Measurements from ENCODE around the gene TMPRSS4.

TMPRSS4 gene

DNA sequence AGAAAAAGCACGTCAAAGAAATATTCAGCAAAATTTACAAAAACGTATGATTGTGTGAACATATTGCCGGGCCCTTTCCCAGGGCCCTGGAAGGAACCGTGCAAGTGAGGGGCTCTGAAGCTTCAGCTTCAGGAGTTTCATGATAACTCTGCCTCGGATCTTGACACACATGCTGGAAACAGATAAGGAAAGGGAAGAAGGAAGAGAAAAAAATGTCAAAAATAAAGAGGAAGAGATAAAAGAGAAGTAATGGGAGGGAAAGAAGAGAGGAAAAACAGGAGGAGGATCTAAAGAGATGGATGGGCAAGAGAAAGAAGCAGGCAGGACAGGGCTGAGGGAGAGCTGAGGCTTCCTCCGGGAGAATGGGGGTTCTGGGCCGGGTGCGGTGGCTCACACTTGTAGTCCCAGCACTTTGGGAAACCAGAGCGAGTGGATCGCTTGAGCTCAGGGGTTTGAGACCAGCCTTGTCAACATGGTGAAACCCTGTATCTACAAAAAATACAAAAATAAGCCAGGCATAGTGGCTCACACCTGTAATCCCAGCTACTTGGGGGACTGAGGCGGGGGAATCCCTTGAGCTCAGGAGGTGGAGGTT lies 2.7 kb upstream of the TMPRSS4 start:
- TF ChIP-seq, protein P1, sequence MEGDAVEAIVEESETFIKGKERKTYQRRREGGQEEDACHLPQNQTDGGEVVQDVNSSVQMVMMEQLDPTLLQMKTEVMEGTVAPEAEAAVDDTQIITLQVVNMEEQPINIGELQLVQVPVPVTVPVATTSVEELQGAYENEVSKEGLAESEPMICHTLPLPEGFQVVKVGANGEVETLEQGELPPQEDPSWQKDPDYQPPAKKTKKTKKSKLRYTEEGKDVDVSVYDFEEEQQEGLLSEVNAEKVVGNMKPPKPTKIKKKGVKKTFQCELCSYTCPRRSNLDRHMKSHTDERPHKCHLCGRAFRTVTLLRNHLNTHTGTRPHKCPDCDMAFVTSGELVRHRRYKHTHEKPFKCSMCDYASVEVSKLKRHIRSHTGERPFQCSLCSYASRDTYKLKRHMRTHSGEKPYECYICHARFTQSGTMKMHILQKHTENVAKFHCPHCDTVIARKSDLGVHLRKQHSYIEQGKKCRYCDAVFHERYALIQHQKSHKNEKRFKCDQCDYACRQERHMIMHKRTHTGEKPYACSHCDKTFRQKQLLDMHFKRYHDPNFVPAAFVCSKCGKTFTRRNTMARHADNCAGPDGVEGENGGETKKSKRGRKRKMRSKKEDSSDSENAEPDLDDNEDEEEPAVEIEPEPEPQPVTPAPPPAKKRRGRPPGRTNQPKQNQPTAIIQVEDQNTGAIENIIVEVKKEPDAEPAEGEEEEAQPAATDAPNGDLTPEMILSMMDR (IDR thresholded peaks at IDR 0.05) = no peak

DNA sequence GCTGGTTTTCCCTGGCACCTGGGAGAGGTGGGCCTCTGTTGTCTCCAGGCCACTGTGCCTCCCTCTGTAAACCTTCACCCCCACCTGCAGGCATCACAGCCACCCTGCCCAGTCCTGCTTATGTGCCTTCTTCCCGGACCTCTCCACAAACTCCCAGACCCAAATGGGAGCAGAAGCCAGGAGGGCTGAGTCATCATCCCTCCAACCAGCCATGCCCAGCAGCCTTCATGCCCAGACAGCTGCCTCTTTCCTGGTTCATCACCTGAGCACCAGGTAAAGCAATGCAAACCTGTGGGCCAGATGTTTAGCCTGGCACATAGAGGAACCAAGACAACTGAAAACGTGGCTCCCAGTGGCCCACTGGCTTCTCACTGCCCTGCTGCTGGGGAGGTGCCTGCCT lies 2.1 kb upstream of the TMPRSS4 start:
- TF ChIP-seq, protein P1 (IDR thresholded peaks at IDR 0.05) = no peak

DNA sequence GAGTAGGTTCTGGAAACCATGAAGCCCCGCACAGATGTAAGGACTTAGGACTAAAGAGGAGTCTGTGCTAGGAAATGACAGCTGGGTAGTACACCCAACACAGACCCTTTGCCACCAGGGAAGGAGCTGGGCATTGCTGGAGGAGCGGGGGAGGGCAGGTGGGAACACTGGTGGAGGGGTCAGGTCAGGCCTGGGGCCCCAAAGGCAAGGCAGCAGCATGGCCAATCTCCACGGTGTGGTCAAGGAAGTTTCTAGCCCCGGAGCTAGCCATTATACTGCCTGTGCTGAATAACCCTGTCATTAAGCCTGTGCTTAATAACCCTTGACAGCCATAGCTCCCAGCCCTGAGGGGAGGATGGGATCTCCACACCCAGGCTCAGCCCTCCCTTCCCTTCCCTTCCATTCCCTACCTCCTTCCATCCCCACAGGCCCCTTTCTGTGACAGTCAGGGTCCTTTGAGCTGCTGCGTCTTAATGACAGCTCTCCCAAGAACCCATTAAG lies 2.1 kb downstream of the TMPRSS4 start:
- TF ChIP-seq, protein P1 (IDR thresholded peaks at IDR 0.05) = no peak

DNA sequence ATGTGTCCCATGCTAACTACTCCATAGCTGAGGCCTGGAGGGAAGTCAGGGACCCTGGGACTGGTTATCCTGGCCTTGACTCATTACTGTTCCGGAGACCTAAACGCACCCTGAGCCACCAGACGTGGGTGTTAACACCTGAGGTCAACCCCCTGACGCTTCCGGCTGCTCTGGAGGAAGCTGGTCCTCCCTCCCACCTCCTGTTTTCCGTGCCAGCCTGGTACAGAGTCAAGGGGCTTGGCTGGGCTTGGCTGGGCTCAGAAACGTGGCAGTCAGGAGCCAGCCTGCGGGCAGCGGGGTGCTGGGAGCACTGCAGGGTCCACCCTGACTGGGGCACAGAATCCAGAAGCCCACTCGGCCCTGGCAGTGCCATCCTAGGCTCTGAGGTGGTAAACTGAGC lies 2.6 kb downstream of the TMPRSS4 start:
- TF ChIP-seq, protein P1 (IDR thresholded peaks at IDR 0.05) = no peak

DNA sequence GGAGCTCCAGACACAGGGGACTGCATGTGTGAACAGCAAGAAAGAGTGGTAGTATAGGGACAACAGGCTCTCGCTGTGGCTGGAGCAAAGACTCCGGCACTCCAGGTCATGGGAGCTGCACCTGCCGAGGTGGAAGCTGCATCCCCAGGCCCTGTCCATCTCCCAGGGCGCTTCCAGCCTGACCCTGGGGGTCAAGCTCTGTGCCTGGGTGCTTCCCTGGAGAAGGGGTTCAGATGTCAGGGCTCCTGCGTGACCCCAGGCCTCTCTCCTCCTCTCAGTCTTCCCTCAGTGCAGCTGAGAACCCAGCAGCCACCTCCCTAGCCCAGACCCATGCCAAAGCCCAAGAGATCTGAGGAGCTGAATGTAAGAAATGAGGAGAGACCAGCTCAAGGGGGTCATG lies 3.4 kb downstream of the TMPRSS4 start:
- TF ChIP-seq, protein P1 (IDR thresholded peaks at IDR 0.05) = no peak

DNA sequence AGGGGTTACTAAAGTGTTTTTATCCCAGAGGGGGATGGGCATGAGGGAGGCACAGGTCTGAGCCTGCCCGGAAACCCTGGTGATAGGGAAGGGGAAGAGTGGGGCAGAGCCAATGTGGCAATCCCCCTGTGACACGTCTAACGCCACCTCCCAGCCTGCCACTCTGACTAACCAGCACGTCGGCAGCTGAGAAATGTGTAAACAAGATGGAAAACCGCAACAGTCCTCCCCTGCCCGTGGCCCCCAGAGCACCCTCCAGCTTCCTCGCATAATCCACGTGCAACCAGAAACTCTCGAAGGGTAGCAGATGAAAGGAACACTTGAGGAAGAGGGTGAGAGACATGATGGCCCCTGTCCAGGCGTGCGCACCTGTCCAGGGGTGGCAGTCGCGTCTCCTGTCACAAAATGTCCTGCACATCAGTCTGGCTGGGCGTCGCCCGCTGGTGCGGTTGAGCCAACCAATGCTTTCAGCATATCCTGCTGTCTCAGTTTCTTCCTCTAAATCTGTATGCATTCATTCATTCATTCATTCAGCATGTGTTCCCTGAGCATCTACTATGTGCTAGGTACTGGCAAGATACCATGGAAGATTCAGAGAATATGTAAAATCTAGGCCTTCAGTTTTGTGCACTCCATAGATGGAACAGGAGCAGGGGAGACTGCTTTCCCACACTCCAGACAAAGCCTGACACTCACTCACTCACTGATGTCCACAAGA lies 4.5 kb downstream of the TMPRSS4 start:
- TF ChIP-seq, protein P1 (IDR thresholded peaks at IDR 0.05) = no peak

DNA sequence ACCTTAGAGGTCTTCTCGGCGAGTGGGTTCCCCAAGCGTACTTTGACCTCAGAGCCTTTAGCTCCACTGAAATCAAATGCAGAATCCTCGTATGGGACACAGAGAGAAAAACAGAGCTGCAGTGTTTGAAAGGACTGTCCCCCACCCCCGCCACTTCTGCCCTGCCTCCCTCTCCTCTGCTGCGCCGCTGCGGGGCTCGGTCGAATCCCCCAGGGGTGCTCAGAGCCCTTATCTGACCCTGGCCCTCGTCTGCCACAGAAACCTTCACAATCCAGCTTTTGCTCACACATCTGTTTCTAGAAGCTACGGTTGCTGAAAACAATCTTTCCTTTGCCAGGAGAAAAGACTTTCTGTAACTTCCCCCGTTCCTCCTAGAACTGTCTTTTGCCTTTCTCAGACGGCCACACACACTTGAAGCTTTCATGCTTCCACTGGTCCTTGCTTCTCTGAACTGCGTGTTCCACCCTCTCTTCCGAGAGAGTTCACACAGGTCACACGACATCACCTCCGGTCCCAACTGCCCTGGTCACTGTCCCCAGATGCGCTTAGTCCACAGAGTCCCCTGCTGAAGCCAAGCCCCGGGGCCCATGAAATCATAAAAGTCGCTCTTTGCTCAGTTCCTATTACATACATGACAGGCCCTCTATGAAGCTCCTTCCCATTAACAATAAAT lies 6.1 kb downstream of the TMPRSS4 start:
- TF ChIP-seq, protein P1 (IDR thresholded peaks at IDR 0.05) = no peak

Measured in LNCAP (cell line).